Endodermal cell (in vitro differentiated cells): ENCODE results near the gene MAP3K15. TPM values are rescaled to one million over a fixed set of nuclear protein-coding genes. Genes with fewer than 3 reads are reported as not detected.
"Not testable (repeated sequence)": the region's sequence is repeated elsewhere in the genome, so short reads cannot be mapped to it uniquely, and the experiment has no call there.

ENCODE experiments used
- DNase-seq: peaks from one replicate; pipeline ENCODE4 v3.0.0-alpha.2; 2017
- H3K27ac ChIP-seq: 2 replicates; pipeline ENCODE4 v1.5.1; 2013; ENCODE audit warnings: mild to moderate bottlenecking, low read depth, low read length, moderate library complexity
- H3K27me3 ChIP-seq: 2 replicates; pipeline ENCODE4 v1.6.1; 2013; ENCODE audit warnings: mild to moderate bottlenecking, low read length, moderate library complexity; ENCODE audit not compliant: insufficient read depth, control insufficient read depth, poor library complexity, severe bottlenecking
- H3K36me3 ChIP-seq: 2 replicates; pipeline ENCODE4 v1.7.0; 2013; ENCODE audit warnings: mild to moderate bottlenecking, low read length, moderate library complexity; ENCODE audit not compliant: control insufficient read depth, insufficient read depth
- H3K4me1 ChIP-seq: one replicate; pipeline ENCODE4 v1.7.0; 2013; ENCODE audit warnings: low read length; ENCODE audit not compliant: control insufficient read depth, insufficient read depth
- H3K4me3 ChIP-seq: 2 replicates; pipeline ENCODE4 v1.5.1; 2013; ENCODE audit warnings: mild to moderate bottlenecking, low read length, moderate library complexity
- H3K9ac ChIP-seq: 2 replicates; pipeline ENCODE4 v1.6.1; 2013; ENCODE audit warnings: mild to moderate bottlenecking, low read length, moderate library complexity; ENCODE audit not compliant: poor library complexity, severe bottlenecking; ENCODE audit errors: extremely low read depth
- H3K9me3 ChIP-seq: 2 replicates; pipeline ENCODE4 v1.6.1; 2013; ENCODE audit warnings: mild to moderate bottlenecking, low read length, moderate library complexity; ENCODE audit not compliant: control insufficient read depth
- H3K27ac Mint-ChIP-seq: 2 replicates; pipeline ENCODE4 v1.8.0; 2020; ENCODE audit warnings: mixed read lengths
- H3K27me3 Mint-ChIP-seq: 2 replicates; pipeline ENCODE4 v1.8.0; 2021; ENCODE audit warnings: mild to moderate bottlenecking, mixed read lengths; ENCODE audit not compliant: insufficient read depth
- H3K36me3 Mint-ChIP-seq: 2 replicates; pipeline ENCODE4 v1.8.0; 2020; ENCODE audit warnings: low read depth, mixed read lengths
- H3K4me1 Mint-ChIP-seq: 2 replicates; pipeline ENCODE4 v1.8.0; 2020; ENCODE audit warnings: mixed read lengths
- H3K4me3 Mint-ChIP-seq: 2 replicates; pipeline ENCODE4 v1.8.0; 2020; ENCODE audit warnings: mild to moderate bottlenecking, moderate library complexity, mixed read lengths
- H3K9me3 Mint-ChIP-seq: 2 replicates; pipeline ENCODE4 v1.8.0; 2020; ENCODE audit warnings: mild to moderate bottlenecking, mixed read lengths
- WGBS, 2 experiments: methylation state at CpG; one replicate each; pipeline versions ENCODE4 v1.1.5 to v1.1.7; 2013; ENCODE audit warnings: missing lambda C conversion rate in 2 of 2, mixed read lengths in 1 of 2; ENCODE audit not compliant: insufficient coverage in 1 of 2, insufficient read length in 1 of 2; 5-methylcytosine and 5-hydroxymethylcytosine counted together
- total RNA-seq, 2 donors: library from RNA; stranded (reverse); fragmentation: NEBNext Ultra II Directional in 1 of 2; extraction: Animal tissue kit (Norgen Biotek cat#: 25700) in 1 of 2; gene quantifications; 2 replicates in 1 of 2; 3 replicates in 1 of 2; pipeline ENCODE4 v1.2.1, GENCODE V29; 2021
- TF ChIP-seq, protein P1 (sequence below): fragments of 200-600 bp; sonication (generic); conservative IDR thresholded peaks from 2 replicates; pipeline ENCODE4 v1.5.0; 2021; ENCODE audit warnings: antibody characterized with exemption, mild to moderate bottlenecking

MAP3K15 gene
- total RNA-seq, 2 donors from 2014 or later = 2.2 to 2.9 TPM

DNA sequence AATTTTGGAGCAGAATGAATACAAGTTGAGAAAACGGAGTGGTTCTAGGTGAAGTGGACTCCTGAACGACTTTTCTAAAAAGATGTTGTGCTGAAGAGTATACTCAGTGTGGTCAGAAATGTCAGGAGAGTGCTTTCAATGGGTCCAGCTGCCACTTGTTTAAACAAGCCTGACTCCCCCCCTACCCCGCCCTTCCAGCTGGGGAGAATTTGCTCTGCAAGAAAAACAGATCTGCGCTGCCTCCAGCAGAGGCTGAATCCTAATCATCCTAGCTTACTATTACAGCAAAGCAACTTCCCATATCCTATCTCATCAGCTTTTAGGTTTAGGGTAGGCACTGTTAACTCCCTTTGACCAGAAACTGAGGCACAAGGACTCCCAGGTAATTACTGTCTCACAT lies 1.9 kb downstream of the MAP3K15 start:
- no peak overlapping the region for H3K4me3 ChIP-seq
- no peak overlapping the region for H3K27ac ChIP-seq
- H3K27me3 ChIP-seq = peaks cover 8% of the 10 kb centered on the region
- 55 to 100% methylated on average over 2 to 4 of the region's 4 CpGs for WGBS, 2 experiments
- no peaks in the 10 kb centered on the region for H3K4me1 ChIP-seq
- no peak overlapping the region for H3K9ac ChIP-seq
- no peaks in the 10 kb centered on the region for H3K36me3 ChIP-seq
- TF ChIP-seq, protein P1, sequence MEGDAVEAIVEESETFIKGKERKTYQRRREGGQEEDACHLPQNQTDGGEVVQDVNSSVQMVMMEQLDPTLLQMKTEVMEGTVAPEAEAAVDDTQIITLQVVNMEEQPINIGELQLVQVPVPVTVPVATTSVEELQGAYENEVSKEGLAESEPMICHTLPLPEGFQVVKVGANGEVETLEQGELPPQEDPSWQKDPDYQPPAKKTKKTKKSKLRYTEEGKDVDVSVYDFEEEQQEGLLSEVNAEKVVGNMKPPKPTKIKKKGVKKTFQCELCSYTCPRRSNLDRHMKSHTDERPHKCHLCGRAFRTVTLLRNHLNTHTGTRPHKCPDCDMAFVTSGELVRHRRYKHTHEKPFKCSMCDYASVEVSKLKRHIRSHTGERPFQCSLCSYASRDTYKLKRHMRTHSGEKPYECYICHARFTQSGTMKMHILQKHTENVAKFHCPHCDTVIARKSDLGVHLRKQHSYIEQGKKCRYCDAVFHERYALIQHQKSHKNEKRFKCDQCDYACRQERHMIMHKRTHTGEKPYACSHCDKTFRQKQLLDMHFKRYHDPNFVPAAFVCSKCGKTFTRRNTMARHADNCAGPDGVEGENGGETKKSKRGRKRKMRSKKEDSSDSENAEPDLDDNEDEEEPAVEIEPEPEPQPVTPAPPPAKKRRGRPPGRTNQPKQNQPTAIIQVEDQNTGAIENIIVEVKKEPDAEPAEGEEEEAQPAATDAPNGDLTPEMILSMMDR = no peak
- H3K9me3 ChIP-seq = no peaks in the 10 kb centered on the region
- Mint-ChIP-seq H3K4me1 (no peaks in the 10 kb centered on the region), H3K9me3 (peaks cover 62% of the 10 kb centered on the region), H3K27me3 (peaks cover 25% of the 10 kb centered on the region), H3K27ac (no peak overlapping the region), H3K36me3 (no peaks in the 10 kb centered on the region), H3K4me3 (no peak overlapping the region)
- DNase-seq = peak; percentile 51

DNA sequence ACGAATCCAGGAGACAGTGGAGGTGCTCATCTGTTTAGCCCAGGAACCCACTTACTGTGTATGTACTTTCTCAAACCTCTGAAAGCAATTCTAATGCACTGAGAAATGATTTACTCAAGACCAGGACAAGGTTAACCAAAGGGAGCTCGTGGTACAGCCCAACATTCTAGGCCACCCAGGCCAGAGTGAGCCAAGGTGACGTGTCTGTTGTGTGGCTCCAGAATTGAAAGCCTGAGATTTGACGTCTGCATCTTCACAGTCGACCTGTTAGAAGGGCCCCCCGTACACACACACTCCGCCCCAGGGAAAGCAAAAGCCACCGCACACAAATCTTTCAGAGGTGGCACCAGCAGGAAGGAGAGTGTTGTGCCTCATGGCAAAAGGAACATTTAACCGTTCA lies 2.3 kb downstream of the MAP3K15 start:
- Mint-ChIP-seq H3K4me1 (no peaks in the 10 kb centered on the region), H3K9me3 (peaks cover 58% of the 10 kb centered on the region), H3K27me3 (peaks cover 21% of the 10 kb centered on the region), H3K27ac (no peak overlapping the region), H3K4me3 (no peak overlapping the region), H3K36me3 (no peaks in the 10 kb centered on the region)
- no peak overlapping the region for H3K4me3 ChIP-seq
- H3K27me3 ChIP-seq = peaks cover 8% of the 10 kb centered on the region
- TF ChIP-seq, protein P1 = no peak
- H3K9ac ChIP-seq = no peak overlapping the region
- H3K4me1 ChIP-seq = no peaks in the 10 kb centered on the region
- no peaks in the 10 kb centered on the region for H3K36me3 ChIP-seq
- H3K9me3 ChIP-seq = no peaks in the 10 kb centered on the region
- no peak for DNase-seq
- no peak overlapping the region for H3K27ac ChIP-seq
- 73 to 81% methylated on average over 4 to 9 of the region's 9 CpGs for WGBS, 2 experiments

DNA sequence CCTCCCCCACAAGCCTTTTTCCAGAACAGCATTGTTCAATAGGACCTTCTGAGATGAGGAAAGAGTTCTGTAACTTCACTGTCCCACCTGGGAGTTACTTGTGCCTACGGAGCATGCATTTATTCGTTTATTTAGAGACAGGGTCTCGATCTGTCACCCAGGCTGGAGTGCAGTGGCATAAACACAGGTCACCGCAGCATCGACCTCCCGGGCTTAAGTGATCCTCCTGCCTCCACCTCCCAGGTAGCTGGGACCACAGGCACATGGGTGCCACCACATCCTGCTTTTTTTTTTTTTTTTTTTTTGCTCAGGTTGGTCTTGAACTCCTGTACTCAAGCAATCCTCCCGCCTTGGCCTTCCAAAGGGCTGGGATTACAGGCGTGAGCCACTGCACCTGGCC lies 2.9 kb downstream of the MAP3K15 start:
- Histone ChIP-seq H3K27me3 (peaks cover 8% of the 10 kb centered on the region), H3K36me3 (no peaks in the 10 kb centered on the region), H3K4me1 (no peaks in the 10 kb centered on the region), H3K9me3 (no peaks in the 10 kb centered on the region), H3K4me3 (no peak overlapping the region), H3K27ac (no peak overlapping the region), H3K9ac (no peak overlapping the region)
- Mint-ChIP-seq H3K9me3 (peaks cover 58% of the 10 kb centered on the region), H3K36me3 (no peaks in the 10 kb centered on the region), H3K27ac (no peak overlapping the region), H3K4me1 (no peaks in the 10 kb centered on the region), H3K27me3 (peaks cover 17% of the 10 kb centered on the region), H3K4me3 (no peak overlapping the region)
- WGBS, 2 experiments = 92 to 94% methylated on average over 3 to 8 of the region's 8 CpGs
- DNase-seq = no peak
- TF ChIP-seq, protein P1 = no peak

DNA sequence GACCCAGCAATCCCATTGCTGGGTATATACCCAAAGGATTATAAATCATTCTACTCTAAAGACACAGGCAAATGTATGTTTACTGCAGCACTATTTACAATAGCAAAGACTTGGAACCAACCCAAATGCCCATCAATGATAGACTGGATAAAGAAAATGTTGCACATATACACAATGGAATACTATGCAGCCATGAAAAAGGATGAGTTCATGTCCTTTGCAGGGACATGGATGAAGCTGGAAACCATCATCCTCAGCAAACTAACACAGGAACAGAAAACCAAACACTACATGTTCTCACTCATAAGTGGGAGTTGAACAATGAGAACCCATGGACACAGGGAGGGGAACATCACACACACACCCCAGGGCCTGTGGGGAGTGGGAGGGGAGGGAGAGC lies 3.5 kb downstream of the MAP3K15 start:
- not testable (repeated sequence) for H3K4me1 Mint-ChIP-seq, H3K27ac Mint-ChIP-seq, H3K9ac ChIP-seq, H3K9me3 ChIP-seq, H3K4me1 ChIP-seq, H3K27ac ChIP-seq, H3K27me3 ChIP-seq, H3K36me3 Mint-ChIP-seq, H3K36me3 ChIP-seq, H3K4me3 Mint-ChIP-seq, DNase-seq, H3K4me3 ChIP-seq
- peaks cover 12% of the 10 kb centered on the region for H3K27me3 Mint-ChIP-seq
- peaks cover 55% of the 10 kb centered on the region for H3K9me3 Mint-ChIP-seq
